ENCODE results near the gene PPID.
"Not testable (repeated sequence)": the region's sequence is repeated elsewhere in the genome, so short reads cannot be mapped to it uniquely, and the experiment has no call there.

- not testable (repeated sequence) for TF ChIP-seq POLR2A, CTCF (IDR thresholded peaks at IDR 0.05)
Observed at GRCh38 chr4:158759539-158759938, 36.3 kb upstream of the PPID start.
